Thyroid gland (tissue), 4 donors: ENCODE results near the gene SNORC. TPM values are rescaled to one million over a fixed set of nuclear protein-coding genes. Genes with fewer than 3 reads are reported as not detected.
"Not testable (repeated sequence)": the region's sequence is repeated elsewhere in the genome, so short reads cannot be mapped to it uniquely, and the experiment has no call there.

Source experiments
- DNase-seq, 2 donors: peaks; one replicate each; pipeline ENCODE4 v3.0.0-alpha.2; 2019
- H3K27ac ChIP-seq, 3 donors: fragments of 200-600 bp; sonication (generic); 1 replicate in 2 of 3; 2 replicates in 1 of 3; pipeline ENCODE4 v1.5.1; 2016 to 2019; ENCODE audit warnings: mild to moderate bottlenecking in 1 of 3, moderate library complexity in 1 of 3
- H3K27me3 ChIP-seq: fragments of 200-600 bp; sonication (generic); one replicate; pipeline ENCODE4 v1.5.1; 2019
- H3K36me3 ChIP-seq, 2 donors: fragments of 200-600 bp; sonication (generic); one replicate each; pipeline ENCODE4 v1.5.1; 2016 to 2019
- H3K4me1 ChIP-seq, 2 donors: fragments of 200-600 bp; sonication (generic); one replicate each; pipeline ENCODE4 v1.5.1; 2017 to 2019
- H3K4me3 ChIP-seq, 3 donors: fragments of 200-600 bp; sonication (generic); replicated peaks in 1 of 3; 1 replicate in 2 of 3; 2 replicates in 1 of 3; pipeline ENCODE4 v1.5.1; 2016; ENCODE audit warnings: mild to moderate bottlenecking in 1 of 3
- H3K9me3 ChIP-seq: fragments of 200-600 bp; sonication (generic); one replicate; pipeline ENCODE4 v1.5.1; 2017
- POLR2A ChIP-seq, 2 donors: fragments of 450-650 bp; IDR thresholded peaks; one replicate each; pipeline ENCODE4 v1.6.1; 2017; ENCODE audit warnings: antibody characterized with exemption in 2 of 2, mild to moderate bottlenecking in 2 of 2, moderate library complexity in 1 of 2
- WGBS, 2 donors: methylation state at CpG; one replicate each; pipeline ENCODE4 v1.1.5; 2017; 5-methylcytosine and 5-hydroxymethylcytosine counted together
- intact Hi-C: fragments of 100-400 bp; cut with DNase I; formaldehyde crosslinking; loops from one replicate; pipeline ENCODE4 v1.15.1; 2023
- total RNA-seq, 4 donors: library from RNA; depleted of rRNA; stranded (reverse); fragments of >200 nt; gene quantifications; one replicate each; pipeline ENCODE4 v1.2.3, GENCODE V29; 2016
- TF ChIP-seq, protein P1 (sequence below), 6 experiments: fragments of 200-600 bp in 3 of 6; fragments of 450-650 bp in 3 of 6; sonication (generic) in 3 of 6; IDR thresholded peaks; one replicate each; pipeline ENCODE4 v1.5.1; 2016 to 2019; ENCODE audit warnings: antibody characterized with exemption in 6 of 6, mild to moderate bottlenecking in 2 of 6, inconsistent platforms in 1 of 6, moderate library complexity in 1 of 6

Gene SNORC
- total RNA-seq, 4 donors from 2014 or later, result 0.45 to 1.9 (median 0.79) TPM; not detected in 1

DNA sequence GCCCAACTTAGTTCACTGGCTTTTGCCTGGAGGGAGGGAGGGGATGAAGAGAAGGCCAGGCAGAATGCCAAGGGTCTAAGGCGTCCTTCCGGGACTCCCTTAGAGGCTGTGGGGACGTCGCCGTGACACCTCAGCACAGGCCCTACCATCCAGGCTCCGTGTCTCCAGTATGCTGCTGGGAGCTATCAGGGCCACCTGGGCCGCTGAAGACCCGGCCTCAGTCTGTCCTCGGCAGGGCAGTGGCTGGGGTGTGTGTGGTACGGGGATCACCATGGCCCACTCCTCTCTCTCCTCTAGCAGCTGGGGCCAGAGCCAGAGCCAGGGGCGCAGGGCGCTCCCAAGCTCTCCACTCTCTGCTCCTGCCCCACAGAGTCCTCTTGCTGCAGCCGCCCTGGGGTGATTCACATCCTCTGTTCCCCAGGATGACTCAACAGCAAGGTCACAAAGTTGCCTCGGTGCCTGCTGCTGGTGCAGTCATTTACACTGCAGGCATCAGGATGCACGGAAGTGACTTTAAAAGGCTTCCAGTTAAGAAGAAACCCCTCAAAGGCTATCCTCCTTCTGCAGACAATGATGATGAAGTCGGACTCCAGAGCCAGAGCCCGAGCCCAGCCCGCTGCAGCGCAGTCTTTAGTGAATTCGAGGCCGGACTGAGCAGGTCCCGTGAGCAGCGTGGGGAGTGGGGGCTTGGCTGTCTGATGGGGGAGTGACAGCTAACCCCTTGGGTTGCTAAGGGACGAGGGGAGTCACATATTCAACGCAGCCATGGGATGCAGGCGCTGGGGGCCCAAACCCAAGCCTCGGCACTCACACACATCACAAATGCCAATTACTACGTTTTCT, 31.9 kb downstream of the SNORC start:
- WGBS, 2 donors, result 74 to 84% methylated on average over 18 to 28 of the region's 28 CpGs
- DNase-seq, result no peak

GRCh38 chr2:232903989-232904388, 33.9 kb downstream of the SNORC start:
- WGBS, 2 donors, result 88 to 93% methylated on average over 9 of the region's 9 CpGs

More for the DNA sequence above, 31.9 kb downstream of the SNORC start:
- TF ChIP-seq, protein P1, sequence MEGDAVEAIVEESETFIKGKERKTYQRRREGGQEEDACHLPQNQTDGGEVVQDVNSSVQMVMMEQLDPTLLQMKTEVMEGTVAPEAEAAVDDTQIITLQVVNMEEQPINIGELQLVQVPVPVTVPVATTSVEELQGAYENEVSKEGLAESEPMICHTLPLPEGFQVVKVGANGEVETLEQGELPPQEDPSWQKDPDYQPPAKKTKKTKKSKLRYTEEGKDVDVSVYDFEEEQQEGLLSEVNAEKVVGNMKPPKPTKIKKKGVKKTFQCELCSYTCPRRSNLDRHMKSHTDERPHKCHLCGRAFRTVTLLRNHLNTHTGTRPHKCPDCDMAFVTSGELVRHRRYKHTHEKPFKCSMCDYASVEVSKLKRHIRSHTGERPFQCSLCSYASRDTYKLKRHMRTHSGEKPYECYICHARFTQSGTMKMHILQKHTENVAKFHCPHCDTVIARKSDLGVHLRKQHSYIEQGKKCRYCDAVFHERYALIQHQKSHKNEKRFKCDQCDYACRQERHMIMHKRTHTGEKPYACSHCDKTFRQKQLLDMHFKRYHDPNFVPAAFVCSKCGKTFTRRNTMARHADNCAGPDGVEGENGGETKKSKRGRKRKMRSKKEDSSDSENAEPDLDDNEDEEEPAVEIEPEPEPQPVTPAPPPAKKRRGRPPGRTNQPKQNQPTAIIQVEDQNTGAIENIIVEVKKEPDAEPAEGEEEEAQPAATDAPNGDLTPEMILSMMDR (IDR thresholded peaks at IDR 0.05), result no peak
- TF ChIP-seq POLR2A (IDR thresholded peaks at IDR 0.05), result no peak
- no peaks in the 10 kb centered on the region for H3K9me3 ChIP-seq
- no peaks in the 10 kb centered on the region for H3K36me3 ChIP-seq
- H3K4me1 ChIP-seq, result no peaks in the 10 kb centered on the region
- intact Hi-C loops, result no loop called here
- H3K27ac ChIP-seq, result no peak overlapping the region
- no peak overlapping the region for H3K4me3 ChIP-seq
- no peaks in the 10 kb centered on the region for H3K27me3 ChIP-seq

GRCh38 chr2:232906867-232907717, 37.0 kb downstream of the SNORC start:
- H3K27me3 ChIP-seq, H3K9me3 ChIP-seq, H3K4me3 ChIP-seq, H3K4me1 ChIP-seq, intact Hi-C loops, DNase-seq, H3K36me3 ChIP-seq: not testable (repeated sequence)
- WGBS, 2 donors, result 38 to 44% methylated on average over 9 to 10 of the region's 10 CpGs
- H3K27ac ChIP-seq, result peak overlapping the region in 1 of 3 donors; percentile 29

More at GRCh38 chr2:232903989-232904388, 33.9 kb downstream of the SNORC start:
- Histone ChIP-seq H3K4me1 (no peaks in the 10 kb centered on the region), H3K9me3 (no peaks in the 10 kb centered on the region), H3K27me3 (no peaks in the 10 kb centered on the region), H3K36me3 (no peaks in the 10 kb centered on the region), H3K4me3 (no peak overlapping the region), H3K27ac (no peak overlapping the region)
- TF ChIP-seq POLR2A (IDR thresholded peaks at IDR 0.05), result no peak
- TF ChIP-seq, protein P1 (IDR thresholded peaks at IDR 0.05), result no peak
- DNase-seq, result no peak
- intact Hi-C loops, result no loop called here

GRCh38 chr2:232907718-232908085, 37.6 kb downstream of the SNORC start:
- intact Hi-C loops, H3K4me1 ChIP-seq: not testable (repeated sequence)
- 92 to 95% methylated on average over 9 of the region's 9 CpGs for WGBS, 2 donors

GRCh38 chr2:232908695-232909094, 38.6 kb downstream of the SNORC start:
- Histone ChIP-seq H3K4me3 (no peak overlapping the region), H3K27me3 (no peaks in the 10 kb centered on the region), H3K9me3 (no peaks in the 10 kb centered on the region), H3K27ac (no peak overlapping the region), H3K36me3 (no peaks in the 10 kb centered on the region), H3K4me1 (no peaks in the 10 kb centered on the region)
- intact Hi-C loops, result no loop called here
- DNase-seq, result no peak
- TF ChIP-seq, protein P1 (IDR thresholded peaks at IDR 0.05), result no peak
- TF ChIP-seq POLR2A (IDR thresholded peaks at IDR 0.05), result no peak
- 66 to 69% methylated on average over 6 of the region's 6 CpGs for WGBS, 2 donors

More at GRCh38 chr2:232907718-232908085, 37.6 kb downstream of the SNORC start:
- not testable (repeated sequence) for H3K36me3 ChIP-seq, H3K27ac ChIP-seq, DNase-seq, H3K27me3 ChIP-seq, H3K9me3 ChIP-seq, H3K4me3 ChIP-seq
